HG02610 (cell line): ENCODE data around the gene FAM98C.

Experiments used
- ATAC-seq: cut with Tn5 transposase; IDR thresholded peaks from one replicate; pipeline ENCODE4 v1.9.1; 2021; ENCODE audit warnings: mild to moderate bottlenecking, moderate library complexity; ENCODE audit not compliant: unreplicated experiment

Gene FAM98C

DNA sequence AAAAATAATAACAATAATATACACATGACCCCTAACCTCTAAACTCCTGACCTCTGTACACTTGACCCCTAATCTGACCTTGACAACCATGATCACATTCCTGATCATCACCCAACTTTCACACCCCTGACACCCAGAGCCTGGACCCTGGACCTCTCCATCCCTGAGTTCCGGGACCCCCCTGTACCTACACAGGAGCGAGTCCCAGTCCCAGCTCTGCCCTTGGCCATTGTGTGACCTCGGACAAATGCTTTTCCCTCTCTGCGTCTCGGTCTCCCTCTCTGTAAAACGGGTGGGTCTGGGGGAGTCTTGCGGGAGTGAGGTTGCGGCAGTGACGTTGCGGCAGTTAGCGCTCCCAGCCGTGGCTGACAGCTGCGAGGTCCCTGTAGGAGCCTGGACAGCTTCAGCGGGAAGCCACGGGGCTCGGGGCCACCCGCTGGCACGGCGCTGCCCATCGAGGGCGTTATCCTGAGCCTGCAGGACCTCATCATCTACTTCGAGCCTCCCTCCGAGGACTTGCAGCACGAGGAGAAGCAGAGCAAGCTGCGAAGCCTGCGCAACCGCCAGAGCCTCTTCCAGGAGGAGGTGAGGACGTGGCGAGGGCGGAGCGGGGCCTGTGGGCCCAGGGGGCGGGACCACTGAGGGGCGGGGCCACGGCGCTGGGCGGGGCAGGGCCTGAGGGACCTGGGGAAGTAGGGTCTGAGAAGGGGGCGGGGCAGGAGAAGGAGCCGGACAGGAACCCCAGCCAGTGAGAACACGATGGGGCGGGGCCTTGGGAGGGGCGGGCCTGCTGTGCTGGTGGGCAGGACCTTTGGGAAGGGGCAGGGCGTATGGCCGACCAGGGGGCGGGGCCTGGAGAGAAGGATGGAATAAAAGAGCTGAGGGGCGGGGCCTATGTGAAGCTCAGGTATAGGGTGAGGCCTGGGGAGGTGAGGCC, 49.8 kb downstream of the FAM98C start:
- no peak for ATAC-seq

DNA sequence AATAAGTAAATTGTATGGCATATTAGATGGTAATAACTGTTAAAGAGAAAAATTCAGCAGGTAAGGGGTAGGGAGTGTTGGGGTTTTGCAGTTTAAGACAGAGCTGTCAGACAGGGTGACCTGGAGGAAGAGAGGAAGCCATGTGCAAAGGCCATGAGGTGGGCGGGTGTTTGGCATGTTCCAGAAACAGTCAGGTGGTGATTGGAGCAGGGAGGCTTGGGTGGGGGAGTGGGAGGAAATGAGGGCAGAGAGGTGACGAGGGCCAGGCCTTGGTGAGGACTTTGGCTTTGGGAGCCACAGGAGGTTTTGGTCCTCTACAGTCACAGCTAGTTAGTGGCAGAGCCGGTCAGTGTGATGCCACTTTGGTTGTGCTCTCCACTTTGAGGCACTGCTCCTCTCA, 50.7 kb downstream of the FAM98C start:
- ATAC-seq, result no peak

DNA sequence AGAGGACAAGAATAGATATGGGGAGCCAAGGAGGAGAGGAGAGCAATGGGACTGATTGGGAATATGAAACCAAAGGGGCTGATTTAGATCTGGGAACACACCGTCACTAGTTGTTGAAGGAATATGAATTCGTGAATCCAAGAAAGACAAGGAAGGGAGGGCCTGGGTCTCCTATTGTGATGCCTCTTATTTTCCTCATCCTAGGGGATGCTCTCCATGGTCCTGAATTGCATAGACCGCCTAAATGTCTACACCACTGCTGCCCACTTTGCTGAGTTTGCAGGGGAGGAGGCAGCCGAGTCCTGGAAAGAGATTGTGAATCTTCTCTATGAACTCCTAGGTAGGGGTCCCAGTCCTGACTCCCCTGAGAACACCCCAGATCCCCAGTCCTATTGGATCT, 52.1 kb downstream of the FAM98C start:
- no peak for ATAC-seq

DNA sequence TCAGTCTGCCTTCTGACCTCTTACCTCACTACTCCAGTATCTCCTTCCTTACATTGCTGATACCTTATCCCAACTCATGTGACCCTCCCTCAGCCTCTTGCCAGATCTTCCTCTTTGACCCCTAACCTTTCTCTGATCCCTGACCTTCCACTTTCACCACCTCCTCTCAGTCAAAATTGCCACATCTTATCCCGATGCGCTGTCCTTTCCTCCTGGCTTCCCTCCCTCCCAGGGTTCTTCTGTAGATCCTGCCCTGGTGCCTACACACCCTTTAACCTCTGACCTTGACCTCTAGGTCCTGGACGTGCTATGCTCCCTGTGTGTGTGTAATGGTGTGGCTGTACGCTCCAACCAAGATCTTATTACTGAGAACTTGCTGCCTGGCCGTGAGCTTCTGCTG, 54.3 kb downstream of the FAM98C start:
- ATAC-seq, result no peak

DNA sequence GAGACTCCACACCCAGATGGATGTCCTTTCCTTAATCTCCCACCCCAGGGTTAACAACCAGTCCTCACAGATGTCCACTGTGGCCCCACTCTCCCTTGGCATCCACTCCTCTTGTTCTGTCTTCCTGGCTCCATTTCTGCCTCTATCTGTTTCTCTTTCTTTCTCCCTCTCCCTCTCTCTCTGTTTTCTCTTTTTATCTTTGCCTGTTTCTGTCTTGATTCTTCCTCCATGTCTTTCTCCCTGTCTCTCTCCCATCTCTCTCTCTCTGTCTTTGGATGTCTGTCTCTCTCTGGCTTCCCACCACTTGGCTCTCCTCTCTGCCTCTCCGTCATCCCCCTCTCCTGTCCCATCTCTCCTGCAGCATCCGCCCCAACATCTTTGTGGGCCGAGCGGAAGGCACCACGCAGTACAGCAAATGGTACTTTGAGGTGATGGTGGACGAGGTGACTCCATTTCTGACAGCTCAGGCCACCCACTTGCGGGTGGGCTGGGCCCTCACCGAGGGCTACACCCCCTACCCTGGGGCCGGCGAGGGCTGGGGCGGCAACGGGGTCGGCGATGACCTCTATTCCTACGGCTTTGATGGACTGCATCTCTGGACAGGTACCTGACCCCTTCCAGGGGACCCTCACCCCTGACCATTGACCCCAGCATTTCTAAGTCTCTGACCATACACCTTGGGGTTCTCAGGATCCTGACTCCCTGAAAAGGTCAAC, 55.0 kb downstream of the FAM98C start:
- ATAC-seq, result no peak
